Muscle of arm (tissue), 12 donors: ENCODE results near the gene CRABP1. TPM values are rescaled to one million over a fixed set of nuclear protein-coding genes. Genes with fewer than 3 reads are reported as not detected.

Experiments
- polyA plus RNA-seq, 12 donors: library from polyadenylated mRNA; unstranded; fragments of 120-200 nt; gene quantifications; one replicate each; pipeline ENCODE4 v1.2.1, GENCODE V29; 2013; ENCODE audit not compliant: insufficient read length in 12 of 12

The CRABP1 gene
- polyA plus RNA-seq, 12 donors, result 12.8 to 88.5 (median 27.4) TPM; not detected in 1

Other genes starting within 250 kb of the CRABP1 start
- under 1 TPM in 9 of 12 donors, not detected in 3; 0.04 to 0.27 (median 0.15) TPM for gene SH2D7, start 247.8 kb upstream of the CRABP1 start, polyA plus RNA-seq
- gene CIB2, start 208.9 kb upstream of the CRABP1 start, polyA plus RNA-seq, result 10 to 100 TPM in 10 of 12 donors, 1 to 10 TPM in 1, not detected in 1; 8.5 to 33.4 (median 13.0) TPM
- gene IDH3A, start 191.0 kb upstream of the CRABP1 start, polyA plus RNA-seq, result 10 to 100 TPM in 11 of 12 donors, not detected in 1; 33.5 to 66.0 (median 38.7) TPM
- under 1 TPM in 10 of 12 donors, not detected in 2; 0.15 to 0.64 (median 0.35) TPM for gene ACSBG1, start 105.8 kb upstream of the CRABP1 start, polyA plus RNA-seq
- gene DNAJA4, start 75.8 kb upstream of the CRABP1 start, polyA plus RNA-seq, result 100 to 1,000 TPM in 3 of 12 donors, 10 to 100 TPM in 8, not detected in 1; 55.7 to 114 (median 77.6) TPM
- gene SKIC8, start 40.7 kb upstream of the CRABP1 start, polyA plus RNA-seq, result 10 to 100 TPM in 11 of 12 donors, not detected in 1; 39.7 to 79.2 (median 57.0) TPM
- gene IREB2, start 97.9 kb downstream of the CRABP1 start, polyA plus RNA-seq, result 100 to 1,000 TPM in 1 of 12 donors, 10 to 100 TPM in 11; 38.3 to 218 (median 46.7) TPM
- gene HYKK, start 167.2 kb downstream of the CRABP1 start, polyA plus RNA-seq, result 1 to 10 TPM in 10 of 12 donors, not detected in 2; 1.2 to 3.7 (median 2.1) TPM
- gene PSMA4, start 200.1 kb downstream of the CRABP1 start, polyA plus RNA-seq, result 100 to 1,000 TPM in 11 of 12 donors, not detected in 1; 122 to 211 (median 168) TPM
- 1 to 10 TPM in 7 of 12 donors, under 1 TPM in 3, not detected in 2; 0.54 to 5.0 (median 1.5) TPM for gene CHRNA5, start 225.2 kb downstream of the CRABP1 start, polyA plus RNA-seq